Measurements from ENCODE around the gene CALN1.

- TF ChIP-seq ZNF112 (tag by site-specific recombination; IDR thresholded peaks at IDR 0.05) (no peak), CTCF (tag by site-specific recombination; IDR thresholded peaks at IDR 0.05) (no peak), TCF7L2 (IDR thresholded peaks at IDR 0.05; ENCODE audit: borderline replicate concordance, low read depth, low read length) (no peak), ZNF600 (tag by site-specific recombination; IDR thresholded peaks at IDR 0.05) (no peak), ZNF350 (tag by site-specific recombination; IDR thresholded peaks at IDR 0.05) (no peak), ZNF544 (tag by site-specific recombination; IDR thresholded peaks at IDR 0.05) (no peak), YY2 (tag by site-specific recombination; IDR thresholded peaks at IDR 0.05) (no peak), YY1 (tag by site-specific recombination; IDR thresholded peaks at IDR 0.05) (no peak), KLF10 (tag by site-specific recombination; IDR thresholded peaks at IDR 0.05) (no peak), ZNF571 (tag by site-specific recombination; IDR thresholded peaks at IDR 0.05) (no peak), ZNF146 (tag by site-specific recombination; IDR thresholded peaks at IDR 0.05) (no peak), ZNF184 (tag by site-specific recombination; IDR thresholded peaks at IDR 0.05) (no peak), ZNF311 (tag by site-specific recombination; IDR thresholded peaks at IDR 0.05; ENCODE audit: borderline replicate concordance) (no peak)
- TF ChIP-seq, protein P1, sequence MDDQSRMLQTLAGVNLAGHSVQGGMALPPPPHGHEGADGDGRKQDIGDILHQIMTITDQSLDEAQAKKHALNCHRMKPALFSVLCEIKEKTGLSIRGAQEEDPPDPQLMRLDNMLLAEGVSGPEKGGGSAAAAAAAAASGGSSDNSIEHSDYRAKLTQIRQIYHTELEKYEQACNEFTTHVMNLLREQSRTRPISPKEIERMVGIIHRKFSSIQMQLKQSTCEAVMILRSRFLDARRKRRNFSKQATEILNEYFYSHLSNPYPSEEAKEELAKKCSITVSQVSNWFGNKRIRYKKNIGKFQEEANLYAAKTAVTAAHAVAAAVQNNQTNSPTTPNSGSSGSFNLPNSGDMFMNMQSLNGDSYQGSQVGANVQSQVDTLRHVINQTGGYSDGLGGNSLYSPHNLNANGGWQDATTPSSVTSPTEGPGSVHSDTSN (CRISPR knock-in tag; IDR thresholded peaks at IDR 0.05) = no peak
Observed at GRCh38 chr7:72435925-72436480, 23.9 kb upstream of the CALN1 start.
